Gastroesophageal sphincter (tissue), 3 donors: ENCODE results near the gene CSMD2.

Source experiments
- CTCF ChIP-seq, 4 experiments: fragments of 200-600 bp in 2 of 4; fragments of 450-650 bp in 2 of 4; sonication (generic) in 1 of 4; IDR thresholded peaks; one replicate each; pipeline ENCODE4 v1.5.1; 2017 to 2019; ENCODE audit warnings: antibody characterized with exemption in 4 of 4, mild to moderate bottlenecking in 2 of 4, moderate library complexity in 2 of 4
- POLR2A ChIP-seq, 2 donors: fragments of 450-650 bp; IDR thresholded peaks; one replicate each; pipeline ENCODE4 v1.6.1; 2017; ENCODE audit warnings: antibody characterized with exemption in 2 of 2, mild to moderate bottlenecking in 2 of 2, moderate library complexity in 1 of 2
- POLR2AphosphoS5 ChIP-seq: sonication (generic); formaldehyde crosslinking; IDR thresholded peaks from one replicate; pipeline ENCODE4 v1.6.1; 2017; ENCODE audit warnings: antibody characterized with exemption

GRCh38 chr1:34115233-34115632 is 49.8 kb downstream of the CSMD2 start:
- TF ChIP-seq POLR2A (IDR thresholded peaks at IDR 0.05) (no peak), POLR2AphosphoS5 (no peak), CTCF (IDR thresholded peaks at IDR 0.05) (no peak)
